GM12801 (cell line): ENCODE data around the gene BCAP29.

ENCODE experiments used
- CTCF ChIP-seq: IDR thresholded peaks from one replicate; pipeline ENCODE4 v1.5.1; 2011; ENCODE audit warnings: control low read depth; ENCODE audit not compliant: insufficient read length; ENCODE audit errors: extremely low read depth

Gene BCAP29

GRCh38 chr7:107597953-107598352 lies 17.9 kb downstream of the BCAP29 start:
- no peak for TF ChIP-seq CTCF

GRCh38 chr7:107599262-107599661 lies 19.2 kb downstream of the BCAP29 start:
- TF ChIP-seq CTCF, result no peak

GRCh38 chr7:107600816-107601215 lies 20.8 kb downstream of the BCAP29 start:
- no peak for TF ChIP-seq CTCF

GRCh38 chr7:107605218-107605815 lies 25.3 kb downstream of the BCAP29 start:
- TF ChIP-seq CTCF, result no peak

GRCh38 chr7:107606303-107606702 lies 26.3 kb downstream of the BCAP29 start:
- TF ChIP-seq CTCF, result no peak

GRCh38 chr7:107609811-107610261 lies 29.8 kb downstream of the BCAP29 start:
- TF ChIP-seq CTCF, result no peak

- TF ChIP-seq CTCF, result no peak
These were observed 30.3 kb downstream of the BCAP29 start for GRCh38 chr7:107610323-107610722.
